ENCODE results near the gene ZNF84.

Gene ZNF84

GRCh38 chr12:133037207-133038005 is at the start of gene ZNF84:
Gene ZNF84 (plus strand): TSS chr12:133037509. CDS start chr12:133041468, 3,959 bp downstream.
- DNase-seq = peak; percentile 97

GRCh38 chr12:132998741-132999140 is 38.6 kb upstream of the ZNF84 start:
- no peak for DNase-seq

- DNase-seq = no peak
Observed at GRCh38 chr12:133010657-133011297, 26.5 kb upstream of the ZNF84 start.

GRCh38 chr12:133023566-133023965 is 13.7 kb upstream of the ZNF84 start:
- no peak for DNase-seq

- DNase-seq = no peak
Observed at GRCh38 chr12:133026996-133027395, 10.3 kb upstream of the ZNF84 start.

GRCh38 chr12:133038118-133038709 is 905 bp downstream of the ZNF84 start:
- DNase-seq = no peak

GRCh38 chr12:133046698-133047097 is 9.4 kb downstream of the ZNF84 start:
- DNase-seq = no peak

- DNase-seq = no peak
Observed at GRCh38 chr12:133057446-133057845, 20.1 kb downstream of the ZNF84 start.

GRCh38 chr12:133058203-133059113 is 21.1 kb downstream of the ZNF84 start:
- DNase-seq = no peak

GRCh38 chr12:133061954-133062353 is 24.6 kb downstream of the ZNF84 start:
- no peak for DNase-seq

GRCh38 chr12:133063556-133063955 is 26.2 kb downstream of the ZNF84 start:
- DNase-seq = no peak

GRCh38 chr12:133073836-133074235 is 36.5 kb downstream of the ZNF84 start:
- DNase-seq = no peak

- DNase-seq = peak; percentile 95
Observed at GRCh38 chr12:133080026-133080367, 42.7 kb downstream of the ZNF84 start.

- DNase-seq = peak; percentile 94
Observed at GRCh38 chr12:133080368-133081158, 43.3 kb downstream of the ZNF84 start, which contains the start of gene ZNF140. Gene ZNF140 (plus strand): TSS chr12:133080923. CDS start chr12:133081321, 398 bp downstream.

GRCh38 chr12:133081159-133081780 is 44.0 kb downstream of the ZNF84 start:
- no peak for DNase-seq

- DNase-seq = no peak
Observed at GRCh38 chr12:133083345-133083744, 46.0 kb downstream of the ZNF84 start.

- DNase-seq = no peak
Observed at GRCh38 chr12:133105620-133106019, 68.3 kb downstream of the ZNF84 start.

- DNase-seq = no peak
Observed at GRCh38 chr12:133106253-133106652, 68.9 kb downstream of the ZNF84 start.

- no peak for DNase-seq
Observed at GRCh38 chr12:133107121-133107520, 69.8 kb downstream of the ZNF84 start.

GRCh38 chr12:133108150-133108549 is 70.8 kb downstream of the ZNF84 start:
- no peak for DNase-seq

Data from CD4-positive, alpha-beta T cell treated with Interleukin-17A for 4 hours (primary cell).